ENCODE measurements around the gene SLC25A17. TPM values are rescaled to one million over a fixed set of nuclear protein-coding genes. Genes with fewer than 3 reads are reported as not detected.
A peak's percentile ranks its signal among the peaks of the same experiment; 100 is the strongest.
"Not testable (repeated sequence)": the region's sequence is repeated elsewhere in the genome, so short reads cannot be mapped to it uniquely, and the experiment has no call there.

Gene SLC25A17
- polyA plus RNA-seq (ENCODE audit: insufficient read depth in 1 of 5, insufficient read length in 5 of 5, low replicate concordance in 1 of 5): 10 to 100 TPM; 31.3 to 40.1 (median 33.0) TPM
- long read RNA-seq, donor 1, transcript SLC25A17-210 (9 exons, 2,262 nt): major isoform, 10 of 11 reads
- long read RNA-seq, donor 1, partial matches to known transcripts: 0 of 11 reads
- long read RNA-seq, donor 1, other reads (novel, unspliced or antisense): 0 of 11 reads
- long read RNA-seq, donor 2, transcript SLC25A17-210 (9 exons, 2,262 nt): major isoform, 8 of 9 reads
- long read RNA-seq, donor 2, partial matches to known transcripts: 0 of 9 reads
- long read RNA-seq, donor 2, other reads (novel, unspliced or antisense): 0 of 9 reads
- long read RNA-seq, donor 3, partial matches to known transcripts: 0 of 4 reads
- long read RNA-seq, donor 3, other reads (novel, unspliced or antisense): 0 of 4 reads
- long read RNA-seq, donor 4, partial matches to known transcripts: 0 of 4 reads
- long read RNA-seq, donor 4, other reads (novel, unspliced or antisense): 0 of 4 reads
- long read RNA-seq, donor 5, transcript SLC25A17-210 (9 exons, 2,262 nt): major isoform, 9 of 10 reads
- long read RNA-seq, donor 5, partial matches to known transcripts: 0 of 10 reads
- long read RNA-seq, donor 5, other reads (novel, unspliced or antisense): 0 of 10 reads
- long read RNA-seq, donor 6, partial matches to known transcripts: 15 of 21 reads
- long read RNA-seq, donor 6, other reads (novel, unspliced or antisense): 0 of 21 reads
- long read RNA-seq, donor 7, transcript SLC25A17-210 (9 exons, 2,262 nt): major isoform, 7 of 8 reads
- long read RNA-seq, donor 7, partial matches to known transcripts: 0 of 8 reads
- long read RNA-seq, donor 7, other reads (novel, unspliced or antisense): 0 of 8 reads
- long read RNA-seq, donor 8, partial matches to known transcripts: 0 of 4 reads
- long read RNA-seq, donor 8, other reads (novel, unspliced or antisense): 0 of 4 reads

- peak; percentile 82 to 85 for DNase-seq
Measured at GRCh38 chr22:40818747-40819598, at the start of gene SLC25A17. Gene SLC25A17, minus strand, starts transcription at chr22:40819346. Its CDS starts 98 bp downstream, at chr22:40819248.

GRCh38 chr22:40868379-40868778 lies 49.2 kb upstream of the SLC25A17 start:
- not testable (repeated sequence) for DNase-seq

- no peak for DNase-seq
Measured at GRCh38 chr22:40867109-40867508, 48.0 kb upstream of the SLC25A17 start.

GRCh38 chr22:40862537-40862936 lies 43.4 kb upstream of the SLC25A17 start:
- no peak for DNase-seq

GRCh38 chr22:40862013-40862412 lies 42.9 kb upstream of the SLC25A17 start, which contains the start of gene DNAJB7:
Gene DNAJB7, minus strand, starts transcription at chr22:40862113. Its CDS starts 119 bp downstream, at chr22:40861994.
- no peak for DNase-seq

GRCh38 chr22:40857309-40857855 lies 38.2 kb upstream of the SLC25A17 start:
- no peak for DNase-seq

- peak; percentile 98 for DNase-seq
Measured at GRCh38 chr22:40856513-40857308, 37.6 kb upstream of the SLC25A17 start, which contains the start of the genes ST13 and XPNPEP3. Gene ST13, minus strand, starts transcription at chr22:40856639. Its CDS starts 99 bp downstream, at chr22:40856540. Gene XPNPEP3, plus strand, starts transcription at chr22:40857148. Its CDS starts 34 bp downstream, at chr22:40857182.

- peak; percentile 36 to 43 for DNase-seq
Measured at GRCh38 chr22:40855979-40856512, 36.9 kb upstream of the SLC25A17 start.

GRCh38 chr22:40855071-40855978 lies 36.2 kb upstream of the SLC25A17 start:
- DNase-seq: no peak

GRCh38 chr22:40853961-40854360 lies 34.8 kb upstream of the SLC25A17 start:
- no peak for DNase-seq

- no peak for DNase-seq
Measured at GRCh38 chr22:40853333-40853732, 34.2 kb upstream of the SLC25A17 start.

- DNase-seq: not testable (repeated sequence)
Measured at GRCh38 chr22:40845816-40846215, 26.7 kb upstream of the SLC25A17 start.

GRCh38 chr22:40844951-40845350 lies 25.8 kb upstream of the SLC25A17 start:
- DNase-seq: no peak

GRCh38 chr22:40838486-40838885 lies 19.3 kb upstream of the SLC25A17 start:
- DNase-seq: no peak

- no peak for DNase-seq
Measured at GRCh38 chr22:40834619-40835018, 15.5 kb upstream of the SLC25A17 start.

- no peak for DNase-seq
Measured at GRCh38 chr22:40829131-40829530, 10.0 kb upstream of the SLC25A17 start.

GRCh38 chr22:40826984-40827741 lies 8.0 kb upstream of the SLC25A17 start:
- DNase-seq: no peak

GRCh38 chr22:40826292-40826691 lies 7.1 kb upstream of the SLC25A17 start:
- not testable (repeated sequence) for DNase-seq

Measured in right lung (tissue), 10 donors.